B cell (primary cell): ENCODE measurements around the gene SYNPR. TPM values are rescaled to one million over a fixed set of nuclear protein-coding genes. Genes with fewer than 3 reads are reported as not detected.

Experiments
- ATAC-seq: fragments of 200-7000 bp; cut with Tn5 transposase; one replicate; pipeline ENCODE4 v1.10.0; 2021; ENCODE audit warnings: low read depth, mild to moderate bottlenecking, moderate number of reproducible peaks, moderate library complexity
- CTCF ChIA-PET: fragments of 350-600 bp; sonication (Branson Sonifier 250); formaldehyde crosslinking; loops from one replicate; lab custom pipeline; 2021; ENCODE audit warnings: antibody characterized with exemption, inconsistent platforms; lab: Charles Lee
- POLR2A ChIA-PET: fragments of 350-600 bp; sonication (Branson Sonifier 250); formaldehyde crosslinking; loops from one replicate; lab custom pipeline; 2021; ENCODE audit warnings: antibody characterized with exemption; lab: Charles Lee
- DNase-seq: peaks from one replicate; pipeline ENCODE4 v3.0.0; 2013
- H2AFZ ChIP-seq: 2 replicates; pipeline ENCODE4 v1.6.1; 2012; ENCODE audit warnings: mild to moderate bottlenecking, low read depth, low read length; ENCODE audit not compliant: insufficient read depth, poor library complexity, severe bottlenecking
- H3K27ac ChIP-seq, 2 donors: 1 replicate in 1 of 2; 2 replicates in 1 of 2; pipeline ENCODE4 v1.5.1; 2012 to 2013; ENCODE audit warnings: low read length in 2 of 2, mild to moderate bottlenecking in 2 of 2, moderate library complexity in 1 of 2
- H3K27me3 ChIP-seq, 4 experiments: fragments of 200-600 bp in 1 of 4; sonication (generic) in 1 of 4; replicated peaks in 1 of 4; 1 replicate in 2 of 4; 2 replicates in 2 of 4; pipeline versions ENCODE4 v1.6.1 to v1.7.0; 2013 to 2016; ENCODE audit warnings: low read length in 3 of 4, mild to moderate bottlenecking in 2 of 4, mixed read lengths in 1 of 4, moderate library complexity in 1 of 4; ENCODE audit not compliant: insufficient read depth in 4 of 4, control insufficient read depth in 3 of 4; ENCODE audit errors: control extremely low read depth in 1 of 4
- H3K36me3 ChIP-seq, 2 experiments: replicated peaks in 1 of 2; 1 replicate in 1 of 2; 2 replicates in 1 of 2; pipeline versions ENCODE4 v1.6.1 to v1.7.1; 2013; ENCODE audit warnings: low read length in 1 of 2; ENCODE audit not compliant: insufficient read depth in 2 of 2, control insufficient read depth in 1 of 2; ENCODE audit errors: control extremely low read depth in 1 of 2, extremely low read depth in 1 of 2
- H3K4me1 ChIP-seq, 2 donors: fragments of 200-600 bp in 1 of 2; sonication (generic) in 1 of 2; 1 replicate in 1 of 2; 2 replicates in 1 of 2; pipeline versions ENCODE4 v1.5.1 to v1.6.1; 2013 to 2017; ENCODE audit warnings: low read length in 2 of 2; ENCODE audit not compliant: control insufficient read depth in 2 of 2, insufficient read depth in 2 of 2
- H3K4me2 ChIP-seq: replicated peaks from 2 replicates; pipeline ENCODE3; 2012; ENCODE audit warnings: mild to moderate bottlenecking, low read depth, low read length; ENCODE audit not compliant: poor library complexity, severe bottlenecking
- H3K4me3 ChIP-seq, 5 experiments: fragments of 200-600 bp in 1 of 5; sonication (generic) in 1 of 5; 1 replicate in 3 of 5; 2 replicates in 2 of 5; pipeline versions ENCODE4 v1.5.1 to v1.7.0; 2011 to 2016; ENCODE audit warnings: low read length in 4 of 5, mild to moderate bottlenecking in 4 of 5, low read depth in 2 of 5, control low read depth in 1 of 5, moderate library complexity in 1 of 5; ENCODE audit not compliant: insufficient read depth in 1 of 5; ENCODE audit errors: control extremely low read depth in 1 of 5, extremely low read depth in 1 of 5
- H3K79me2 ChIP-seq: fragments of 200-600 bp; sonication (generic); one replicate; pipeline ENCODE4 v1.6.0; 2016; ENCODE audit warnings: low read length; ENCODE audit not compliant: control insufficient read depth, insufficient read depth
- H3K9ac ChIP-seq: fragments of 200-600 bp; sonication (generic); 2 replicates; pipeline ENCODE4 v1.6.1; 2017; ENCODE audit warnings: mild to moderate bottlenecking, low read length, moderate library complexity
- H3K9me3 ChIP-seq, 3 donors: one replicate each; pipeline versions ENCODE4 v1.6.1 to v1.7.1; 2013; ENCODE audit warnings: low read length in 2 of 3; ENCODE audit not compliant: control insufficient read depth in 2 of 3, insufficient read depth in 1 of 3; ENCODE audit errors: control extremely low read depth in 1 of 3
- H4K20me1 ChIP-seq: 2 replicates; pipeline ENCODE4 v1.6.0; 2012; ENCODE audit warnings: mild to moderate bottlenecking, low read length; ENCODE audit not compliant: insufficient read depth, control insufficient read depth, poor library complexity, severe bottlenecking
- H3K27ac Mint-ChIP-seq: one replicate; pipeline ENCODE4 v1.8.0; 2021; ENCODE audit warnings: mixed read lengths
- H3K27me3 Mint-ChIP-seq: one replicate; pipeline ENCODE4 v1.8.0; 2021; ENCODE audit warnings: mixed read lengths
- H3K4me1 Mint-ChIP-seq: one replicate; pipeline ENCODE4 v1.8.0; 2021; ENCODE audit warnings: mixed read lengths
- H3K4me3 Mint-ChIP-seq: one replicate; pipeline ENCODE4 v1.8.0; 2021; ENCODE audit warnings: mixed read lengths
- H3K9me3 Mint-ChIP-seq: one replicate; pipeline ENCODE4 v1.8.0; 2022; ENCODE audit warnings: mixed read lengths; ENCODE audit not compliant: insufficient read depth
- CTCF ChIP-seq: fragments of 200-600 bp; IDR thresholded peaks from one replicate; pipeline ENCODE4 v1.8.0; 2022; ENCODE audit warnings: antibody characterized with exemption, mild to moderate bottlenecking
- EZH2 ChIP-seq: IDR thresholded peaks from 2 replicates; pipeline ENCODE4 v1.6.1; 2012; ENCODE audit warnings: borderline replicate concordance, low read depth, mild to moderate bottlenecking, moderate library complexity, low read length; ENCODE audit not compliant: insufficient read depth, poor library complexity, severe bottlenecking
- WGBS: methylation state at CpG from one replicate; pipeline ENCODE4 v1.1.5; 2013; ENCODE audit warnings: missing lambda C conversion rate; ENCODE audit not compliant: insufficient coverage; 5-methylcytosine and 5-hydroxymethylcytosine counted together
- intact Hi-C: fragments of 100-400 bp; cut with micrococcal nuclease; formaldehyde crosslinking; loops from one replicate; pipeline ENCODE4 v1.10.0; 2022
- polyA plus RNA-seq: library from polyadenylated mRNA; depleted of rRNA; stranded (reverse); fragments of >200 nt; gene quantifications from 2 replicates; pipeline ENCODE4 v1.2.3, GENCODE V29; 2012
- total RNA-seq, 2 donors: library from RNA; stranded (reverse); fragments of 120-200 nt in 1 of 2; gene quantifications; 1 replicate in 1 of 2; 2 replicates in 1 of 2; pipeline versions ENCODE4 v1.2.3 to v1.2.4, GENCODE V29; 2013 to 2022

Gene SYNPR
- total and polyA plus RNA-seq, 2 donors (not counting 1 experiment from before 2014, with no cell fraction given): not detected

- DNase-seq (no peak), ATAC-seq (no peak)
- Histone ChIP-seq H3K4me2 (no peak overlapping the region), H3K9ac (no peak overlapping the region), H3K4me1 (no peaks in the 10 kb centered on the region), H4K20me1 (no peaks in the 10 kb centered on the region), H3K27ac (no peak overlapping the region), H3K9me3 (peaks cover 0 to 6% (median 0%) of the 10 kb centered on the region in 3 donors), H2AFZ (no peak overlapping the region), H3K79me2 (no peaks in the 10 kb centered on the region), H3K27me3 (no peaks in the 10 kb centered on the region), H3K36me3 (no peaks in the 10 kb centered on the region), H3K4me3 (no peak overlapping the region)
- Mint-ChIP-seq H3K9me3 (no peaks in the 10 kb centered on the region), H3K27me3 (no peaks in the 10 kb centered on the region), H3K4me3 (no peak overlapping the region), H3K27ac (no peak overlapping the region), H3K4me1 (no peaks in the 10 kb centered on the region)
- no peak for TF ChIP-seq EZH2
- no peak for TF ChIP-seq CTCF
- intact Hi-C loops: no loop called here
- CTCF ChIA-PET: no interaction called here
- POLR2A ChIA-PET: no interaction called here
- 78% methylated on average over 4 of the region's 6 CpGs for WGBS
These were observed 203.5 kb downstream of the SYNPR start for GRCh38 chr3:63481627-63482026.

- no peaks in the 10 kb centered on the region for H3K36me3 ChIP-seq
- no peaks in the 10 kb centered on the region for H4K20me1 ChIP-seq
- H3K79me2 ChIP-seq: no peaks in the 10 kb centered on the region
- TF ChIP-seq EZH2: no peak
- no peak for TF ChIP-seq CTCF
- no peak overlapping the region for H2AFZ ChIP-seq
- no peak overlapping the region for H3K4me3 ChIP-seq
- WGBS: 100% methylated on average over 2 of the region's 2 CpGs
- no peak overlapping the region for H3K9ac ChIP-seq
- intact Hi-C loops: no loop called here
- ChIA-PET CTCF (no interaction called here), POLR2A (no interaction called here)
- H3K9me3 Mint-ChIP-seq: no peaks in the 10 kb centered on the region
- no peaks in the 10 kb centered on the region for H3K27me3 Mint-ChIP-seq
- H3K4me1 Mint-ChIP-seq: no peaks in the 10 kb centered on the region
- H3K4me3 Mint-ChIP-seq: no peak overlapping the region
- H3K9me3 ChIP-seq: peaks cover 0 to 4% (median 0%) of the 10 kb centered on the region in 3 donors
- H3K27ac Mint-ChIP-seq: no peak overlapping the region
- no peaks in the 10 kb centered on the region for H3K27me3 ChIP-seq
- H3K4me2 ChIP-seq: no peak overlapping the region
- no peak overlapping the region for H3K27ac ChIP-seq
- no peaks in the 10 kb centered on the region for H3K4me1 ChIP-seq
- DNase-seq: no peak
- ATAC-seq: no peak
These were observed 204.2 kb downstream of the SYNPR start for GRCh38 chr3:63482341-63482740.
